Osteocyte (in vitro differentiated cells): Measurements from ENCODE around the gene PATE2. TPM values are rescaled to one million over a fixed set of nuclear protein-coding genes. Genes with fewer than 3 reads are reported as not detected.

ENCODE experiments used
- DNase-seq: peaks from one replicate; pipeline ENCODE4 v3.0.0; 2021; ENCODE audit warnings: mixed read lengths; ENCODE audit not compliant: unreplicated experiment; ENCODE audit errors: extremely low spot score
- H3K27ac Mint-ChIP-seq: one replicate; pipeline ENCODE4 v1.8.0; 2021; ENCODE audit warnings: mild to moderate bottlenecking, mixed read lengths; ENCODE audit not compliant: unreplicated experiment
- H3K27me3 Mint-ChIP-seq: one replicate; pipeline ENCODE4 v1.8.0; 2021; ENCODE audit warnings: mixed read lengths; ENCODE audit not compliant: unreplicated experiment
- H3K36me3 Mint-ChIP-seq: one replicate; pipeline ENCODE4 v1.8.0; 2021; ENCODE audit warnings: mixed read lengths; ENCODE audit not compliant: unreplicated experiment
- H3K4me1 Mint-ChIP-seq: one replicate; pipeline ENCODE4 v1.8.0; 2021; ENCODE audit warnings: mixed read lengths; ENCODE audit not compliant: unreplicated experiment
- H3K4me3 Mint-ChIP-seq: one replicate; pipeline ENCODE4 v1.8.0; 2021; ENCODE audit warnings: mild to moderate bottlenecking, moderate library complexity, mixed read lengths; ENCODE audit not compliant: unreplicated experiment
- H3K9me3 Mint-ChIP-seq: one replicate; pipeline ENCODE4 v1.8.0; 2021; ENCODE audit warnings: mixed read lengths; ENCODE audit not compliant: unreplicated experiment
- total RNA-seq: library from RNA; stranded (reverse); gene quantifications from 2 replicates; pipeline ENCODE4 v1.2.1, GENCODE V29; 2021
- TF ChIP-seq, protein P1 (sequence below): fragments of 200-600 bp; sonication (generic); IDR thresholded peaks from 2 replicates; pipeline ENCODE4 v1.5.0; 2021; ENCODE audit warnings: antibody characterized with exemption, mild to moderate bottlenecking, moderate library complexity

PATE2 gene
- total RNA-seq, 1 donor from 2014 or later: not detected

DNA sequence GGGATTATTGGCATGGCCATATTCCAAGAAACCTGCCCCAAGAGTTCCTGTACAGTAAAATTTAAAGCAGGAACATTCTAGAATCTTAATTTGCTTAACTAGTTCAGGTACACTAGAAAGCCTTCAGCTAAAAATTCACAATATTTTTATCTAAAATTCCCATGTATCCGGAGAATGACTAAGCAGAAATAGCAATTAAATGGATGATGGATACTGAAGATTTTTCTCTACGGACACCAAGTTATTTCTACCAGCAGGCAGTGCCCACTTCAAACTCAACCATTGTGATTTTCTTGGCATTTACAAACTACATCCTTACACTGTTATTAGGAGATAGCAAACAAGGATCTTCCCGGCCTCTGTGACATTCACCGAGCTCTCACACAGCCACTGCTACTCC, 12.2 kb upstream of the PATE2 start:
- no peak overlapping the region for H3K4me3 Mint-ChIP-seq
- TF ChIP-seq, protein P1, sequence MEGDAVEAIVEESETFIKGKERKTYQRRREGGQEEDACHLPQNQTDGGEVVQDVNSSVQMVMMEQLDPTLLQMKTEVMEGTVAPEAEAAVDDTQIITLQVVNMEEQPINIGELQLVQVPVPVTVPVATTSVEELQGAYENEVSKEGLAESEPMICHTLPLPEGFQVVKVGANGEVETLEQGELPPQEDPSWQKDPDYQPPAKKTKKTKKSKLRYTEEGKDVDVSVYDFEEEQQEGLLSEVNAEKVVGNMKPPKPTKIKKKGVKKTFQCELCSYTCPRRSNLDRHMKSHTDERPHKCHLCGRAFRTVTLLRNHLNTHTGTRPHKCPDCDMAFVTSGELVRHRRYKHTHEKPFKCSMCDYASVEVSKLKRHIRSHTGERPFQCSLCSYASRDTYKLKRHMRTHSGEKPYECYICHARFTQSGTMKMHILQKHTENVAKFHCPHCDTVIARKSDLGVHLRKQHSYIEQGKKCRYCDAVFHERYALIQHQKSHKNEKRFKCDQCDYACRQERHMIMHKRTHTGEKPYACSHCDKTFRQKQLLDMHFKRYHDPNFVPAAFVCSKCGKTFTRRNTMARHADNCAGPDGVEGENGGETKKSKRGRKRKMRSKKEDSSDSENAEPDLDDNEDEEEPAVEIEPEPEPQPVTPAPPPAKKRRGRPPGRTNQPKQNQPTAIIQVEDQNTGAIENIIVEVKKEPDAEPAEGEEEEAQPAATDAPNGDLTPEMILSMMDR: no peak
- H3K9me3 Mint-ChIP-seq: peaks cover 26% of the 10 kb centered on the region
- no peaks in the 10 kb centered on the region for H3K36me3 Mint-ChIP-seq
- DNase-seq: no peak
- no peaks in the 10 kb centered on the region for H3K4me1 Mint-ChIP-seq
- no peak overlapping the region for H3K27ac Mint-ChIP-seq
- peaks cover 14% of the 10 kb centered on the region for H3K27me3 Mint-ChIP-seq

DNA sequence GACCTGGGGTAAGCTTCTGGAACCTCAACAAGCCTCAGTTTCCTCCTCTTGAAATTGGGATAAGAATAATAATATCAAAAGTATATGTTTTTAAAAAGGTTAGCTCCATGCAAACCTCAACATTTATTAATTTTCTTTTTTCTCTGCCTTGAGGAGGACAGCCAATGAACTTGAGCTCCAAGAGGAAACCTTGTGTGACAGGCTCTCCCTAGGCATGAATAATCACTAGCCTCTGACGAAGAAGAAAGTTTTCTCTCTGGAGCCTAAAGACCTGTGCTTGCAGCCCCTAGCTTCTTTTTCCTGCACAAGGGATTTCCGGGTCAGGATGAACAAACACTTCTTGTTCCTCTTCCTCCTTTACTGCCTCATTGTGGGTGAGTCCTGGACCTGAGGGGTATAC, 9.2 kb upstream of the PATE2 start, which contains the start of gene PATE3:
Gene PATE3 (plus strand): TSS at position 301 of the 400 bp plus-strand sequence. CDS start 25 bp downstream, at position 326.
- DNase-seq: no peak
- peaks cover 5% of the 10 kb centered on the region for H3K9me3 Mint-ChIP-seq
- no peak within 1 kb of the TSS for H3K4me3 Mint-ChIP-seq
- peaks cover 16% of the 10 kb centered on the region for H3K27me3 Mint-ChIP-seq
- TF ChIP-seq, protein P1: no peak
- no peak within 1 kb of the TSS for H3K27ac Mint-ChIP-seq
- H3K4me1 Mint-ChIP-seq: no peaks in the 10 kb centered on the region
- H3K36me3 Mint-ChIP-seq: no peaks in the 10 kb centered on the region

DNA sequence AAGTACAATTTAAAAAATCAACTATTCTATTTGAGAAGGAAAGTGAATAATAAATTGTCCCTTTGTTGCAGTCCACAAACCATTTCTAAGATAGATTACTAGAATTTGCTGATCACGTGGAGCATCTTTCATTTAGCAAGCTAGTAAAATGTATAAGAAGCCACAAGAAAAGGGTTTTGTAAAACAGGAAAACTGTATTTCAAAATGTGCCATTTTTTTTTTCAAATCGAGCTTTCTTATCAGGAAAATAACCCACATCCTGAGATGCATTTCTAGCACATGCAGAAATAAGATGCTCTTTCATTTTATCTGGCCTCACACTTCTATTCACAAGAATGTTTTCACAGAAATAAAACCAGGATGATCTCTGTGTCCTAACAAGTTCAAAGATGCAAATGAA, 6.0 kb upstream of the PATE2 start:
- TF ChIP-seq, protein P1: no peak
- Mint-ChIP-seq H3K4me1 (no peaks in the 10 kb centered on the region), H3K36me3 (no peaks in the 10 kb centered on the region), H3K9me3 (no peaks in the 10 kb centered on the region), H3K27ac (no peak overlapping the region), H3K27me3 (peaks cover 16% of the 10 kb centered on the region), H3K4me3 (no peak overlapping the region)
- DNase-seq: no peak

DNA sequence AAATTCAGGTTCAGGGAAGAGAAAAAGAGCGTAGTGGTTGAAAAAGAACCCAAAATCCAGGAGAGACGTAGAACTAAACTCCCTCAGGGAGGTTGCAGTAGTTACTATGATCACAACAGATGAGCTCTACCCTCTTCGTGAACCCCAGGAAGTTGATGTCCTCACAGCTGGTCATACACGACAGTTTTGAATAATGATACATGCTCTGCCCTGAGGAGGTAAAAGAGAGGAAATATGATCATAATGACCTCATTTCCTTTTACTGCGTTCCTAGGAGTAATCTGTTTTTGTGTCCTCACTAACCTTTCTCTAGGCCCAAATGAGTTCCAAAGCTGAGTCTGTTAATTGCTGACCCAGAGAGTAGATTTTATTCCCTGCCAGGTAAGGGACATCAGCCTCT, 1.3 kb downstream of the PATE2 start:
- Mint-ChIP-seq H3K4me3 (no peak overlapping the region), H3K36me3 (no peaks in the 10 kb centered on the region), H3K4me1 (no peaks in the 10 kb centered on the region), H3K27ac (no peak overlapping the region), H3K27me3 (peaks cover 4% of the 10 kb centered on the region), H3K9me3 (no peaks in the 10 kb centered on the region)
- TF ChIP-seq, protein P1: no peak
- no peak for DNase-seq

DNA sequence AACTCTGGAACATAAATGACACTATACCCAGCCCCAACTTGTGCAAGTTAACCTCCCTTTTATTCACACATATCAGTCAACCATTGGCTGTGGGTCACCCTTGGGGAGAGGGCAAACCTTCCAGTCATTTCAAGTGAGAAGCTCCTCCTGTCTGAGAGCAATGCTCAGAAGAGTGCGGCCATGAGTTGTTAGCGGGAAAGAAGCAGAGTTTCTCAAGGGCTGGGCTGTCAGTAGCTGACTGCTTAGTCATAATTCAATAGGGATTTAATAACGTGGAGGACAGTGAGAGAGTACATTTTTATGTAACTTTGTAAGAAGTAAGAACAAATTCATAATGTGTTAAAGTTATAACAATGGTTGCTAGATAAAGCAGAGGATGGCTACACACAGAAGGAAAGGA, 5.1 kb downstream of the PATE2 start:
- TF ChIP-seq, protein P1: no peak

More for the DNA sequence above, 5.1 kb downstream of the PATE2 start:
- H3K36me3 Mint-ChIP-seq: no peaks in the 10 kb centered on the region
- peaks cover 8% of the 10 kb centered on the region for H3K27me3 Mint-ChIP-seq
- no peak overlapping the region for H3K27ac Mint-ChIP-seq
- H3K9me3 Mint-ChIP-seq: no peaks in the 10 kb centered on the region
- no peak overlapping the region for H3K4me3 Mint-ChIP-seq
- no peaks in the 10 kb centered on the region for H3K4me1 Mint-ChIP-seq
- DNase-seq: no peak
